Hepatocyte (in vitro differentiated cells): ENCODE data around the gene RELA.

Experiments used
- EZH2 ChIP-seq: fragments of 200-600 bp; sonication (generic); IDR thresholded peaks from 2 replicates; pipeline ENCODE4 v1.6.1; 2016; ENCODE audit warnings: antibody characterized with exemption, mild to moderate bottlenecking, borderline replicate concordance
- TF ChIP-seq, protein P1 (sequence below): fragments of 200-600 bp; sonication (generic); IDR thresholded peaks from 2 replicates; pipeline ENCODE4 v1.5.1; 2016; ENCODE audit warnings: antibody characterized with exemption, mild to moderate bottlenecking; ENCODE audit not compliant: poor library complexity

DNA sequence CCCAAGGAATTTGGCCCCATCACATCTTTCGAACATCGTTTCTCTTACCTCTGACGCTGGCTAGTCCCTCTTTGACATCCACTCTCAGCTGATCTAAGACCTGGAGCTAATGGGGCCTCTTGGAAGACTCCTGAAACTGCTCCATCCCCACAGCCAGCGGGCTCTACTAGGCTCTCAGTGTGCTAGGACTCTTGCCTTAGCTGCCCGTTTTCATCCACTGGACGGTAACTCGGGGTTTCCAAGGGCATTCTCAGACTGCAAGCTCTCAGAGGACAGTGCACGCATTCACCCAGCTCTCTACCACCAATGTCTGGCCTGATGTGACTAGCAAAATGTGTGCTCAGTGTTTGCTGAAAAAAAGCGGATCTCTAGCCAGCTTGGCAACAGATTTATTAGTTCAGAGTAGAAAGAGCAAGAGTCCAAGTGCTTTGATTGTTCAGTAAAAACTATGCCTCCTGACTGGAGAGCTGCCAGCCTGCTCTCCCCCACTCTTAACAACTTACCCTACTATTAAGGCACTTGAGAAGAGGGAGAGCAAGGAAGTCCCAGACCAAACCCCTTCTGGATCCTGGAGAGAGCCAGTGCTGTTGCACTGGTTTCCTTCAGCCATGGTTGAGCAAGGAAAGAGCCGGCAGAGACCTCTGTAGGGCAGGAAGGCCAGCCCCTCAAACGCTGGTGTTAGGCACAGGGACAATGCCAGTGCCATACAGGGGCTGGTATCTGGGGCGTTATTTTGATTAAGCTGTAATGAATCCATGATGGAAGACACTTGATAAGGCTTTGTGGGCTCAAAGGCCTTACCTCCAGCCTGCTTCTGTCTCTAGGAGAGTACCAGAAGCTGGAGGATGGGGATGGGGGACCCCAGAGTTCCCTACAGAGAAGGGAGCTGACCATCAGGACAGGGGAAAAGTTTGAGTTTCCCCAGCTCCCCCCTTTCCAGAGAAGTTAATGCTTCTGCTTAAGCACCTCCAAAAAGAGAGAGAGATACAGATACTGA is 9.2 kb downstream of the RELA start:
- TF ChIP-seq, protein P1, sequence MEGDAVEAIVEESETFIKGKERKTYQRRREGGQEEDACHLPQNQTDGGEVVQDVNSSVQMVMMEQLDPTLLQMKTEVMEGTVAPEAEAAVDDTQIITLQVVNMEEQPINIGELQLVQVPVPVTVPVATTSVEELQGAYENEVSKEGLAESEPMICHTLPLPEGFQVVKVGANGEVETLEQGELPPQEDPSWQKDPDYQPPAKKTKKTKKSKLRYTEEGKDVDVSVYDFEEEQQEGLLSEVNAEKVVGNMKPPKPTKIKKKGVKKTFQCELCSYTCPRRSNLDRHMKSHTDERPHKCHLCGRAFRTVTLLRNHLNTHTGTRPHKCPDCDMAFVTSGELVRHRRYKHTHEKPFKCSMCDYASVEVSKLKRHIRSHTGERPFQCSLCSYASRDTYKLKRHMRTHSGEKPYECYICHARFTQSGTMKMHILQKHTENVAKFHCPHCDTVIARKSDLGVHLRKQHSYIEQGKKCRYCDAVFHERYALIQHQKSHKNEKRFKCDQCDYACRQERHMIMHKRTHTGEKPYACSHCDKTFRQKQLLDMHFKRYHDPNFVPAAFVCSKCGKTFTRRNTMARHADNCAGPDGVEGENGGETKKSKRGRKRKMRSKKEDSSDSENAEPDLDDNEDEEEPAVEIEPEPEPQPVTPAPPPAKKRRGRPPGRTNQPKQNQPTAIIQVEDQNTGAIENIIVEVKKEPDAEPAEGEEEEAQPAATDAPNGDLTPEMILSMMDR = no peak
- no peak for TF ChIP-seq EZH2
